Right atrium auricular region (tissue), 2 donors: ENCODE measurements around the gene CFAP210. TPM values are rescaled to one million over a fixed set of nuclear protein-coding genes. Genes with fewer than 3 reads are reported as not detected.

ENCODE experiments used
- DNase-seq: peaks from one replicate; pipeline ENCODE4 v3.0.0-alpha.2; 2019; ENCODE audit warnings: low spot score
- H3K27ac ChIP-seq, 2 donors: fragments of 200-600 bp; sonication (generic); 1 replicate in 1 of 2; 2 replicates in 1 of 2; pipeline ENCODE4 v1.5.1; 2016 to 2019
- H3K27me3 ChIP-seq, 2 donors: fragments of 200-600 bp; sonication (generic); one replicate each; pipeline versions ENCODE4 v1.5.1 to v1.6.0; 2017 to 2019
- H3K36me3 ChIP-seq: fragments of 200-600 bp; sonication (generic); one replicate; pipeline ENCODE4 v1.5.1; 2016
- H3K4me1 ChIP-seq, 2 donors: fragments of 200-600 bp; sonication (generic); one replicate each; pipeline versions ENCODE4 v1.5.1 to v1.6.0; 2017 to 2019
- H3K4me3 ChIP-seq, 2 donors: fragments of 200-600 bp; sonication (generic); 1 replicate in 1 of 2; 2 replicates in 1 of 2; pipeline ENCODE4 v1.5.1; 2017 to 2019; ENCODE audit warnings: mild to moderate bottlenecking in 1 of 2, moderate library complexity in 1 of 2
- H3K9me3 ChIP-seq, 2 donors: fragments of 200-600 bp; sonication (generic); one replicate each; pipeline ENCODE4 v1.5.1; 2019
- CTCF ChIP-seq, 2 donors: fragments of 200-600 bp; sonication (generic); IDR thresholded peaks; one replicate each; pipeline ENCODE4 v1.5.1; 2019; ENCODE audit warnings: antibody characterized with exemption in 2 of 2
- total RNA-seq, 2 donors: library from RNA; depleted of rRNA; stranded (reverse); fragments of >200 nt; gene quantifications; one replicate each; pipeline ENCODE4 v1.1.0, GENCODE V29; 2016

Gene CFAP210
- total RNA-seq, 2 donors from 2014 or later: not detected

GRCh38 chr2:169653636-169654035, 40.6 kb downstream of the CFAP210 start:
- no peaks in the 10 kb centered on the region for H3K4me1 ChIP-seq
- no peaks in the 10 kb centered on the region for H3K9me3 ChIP-seq
- no peak overlapping the region for H3K4me3 ChIP-seq
- no peak for DNase-seq
- TF ChIP-seq CTCF (IDR thresholded peaks at IDR 0.05): no peak
- H3K36me3 ChIP-seq: no peaks in the 10 kb centered on the region
- H3K27me3 ChIP-seq: no peaks in the 10 kb centered on the region
- no peak overlapping the region for H3K27ac ChIP-seq

- Histone ChIP-seq H3K36me3 (no peaks in the 10 kb centered on the region), H3K27ac (no peak overlapping the region), H3K4me1 (no peaks in the 10 kb centered on the region), H3K27me3 (no peaks in the 10 kb centered on the region), H3K4me3 (no peak overlapping the region), H3K9me3 (no peaks in the 10 kb centered on the region)
- no peak for TF ChIP-seq CTCF (IDR thresholded peaks at IDR 0.05)
- no peak for DNase-seq
Measured at GRCh38 chr2:169649278-169649677, 44.9 kb downstream of the CFAP210 start.

- Histone ChIP-seq H3K27ac (no peak overlapping the region), H3K9me3 (no peaks in the 10 kb centered on the region), H3K4me1 (no peaks in the 10 kb centered on the region), H3K36me3 (no peaks in the 10 kb centered on the region), H3K4me3 (no peak overlapping the region), H3K27me3 (no peaks in the 10 kb centered on the region)
- no peak for TF ChIP-seq CTCF (IDR thresholded peaks at IDR 0.05)
- DNase-seq: no peak
Measured at GRCh38 chr2:169647496-169647895, 46.7 kb downstream of the CFAP210 start.

GRCh38 chr2:169644173-169644572, 50.0 kb downstream of the CFAP210 start:
- no peaks in the 10 kb centered on the region for H3K4me1 ChIP-seq
- DNase-seq: no peak
- H3K36me3 ChIP-seq: no peaks in the 10 kb centered on the region
- TF ChIP-seq CTCF (IDR thresholded peaks at IDR 0.05): no peak
- no peaks in the 10 kb centered on the region for H3K9me3 ChIP-seq
- H3K4me3 ChIP-seq: no peak overlapping the region
- no peaks in the 10 kb centered on the region for H3K27me3 ChIP-seq
- H3K27ac ChIP-seq: no peak overlapping the region

GRCh38 chr2:169641464-169641863, 52.7 kb downstream of the CFAP210 start:
- no peak for DNase-seq
- no peaks in the 10 kb centered on the region for H3K9me3 ChIP-seq
- H3K4me3 ChIP-seq: no peak overlapping the region
- no peaks in the 10 kb centered on the region for H3K4me1 ChIP-seq
- H3K27me3 ChIP-seq: no peaks in the 10 kb centered on the region
- no peak for TF ChIP-seq CTCF (IDR thresholded peaks at IDR 0.05)
- peaks cover 13% of the 10 kb centered on the region for H3K36me3 ChIP-seq
- H3K27ac ChIP-seq: no peak overlapping the region

- Histone ChIP-seq H3K36me3 (peaks cover 26% of the 10 kb centered on the region), H3K27me3 (no peaks in the 10 kb centered on the region), H3K27ac (no peak overlapping the region), H3K4me1 (no peaks in the 10 kb centered on the region), H3K9me3 (no peaks in the 10 kb centered on the region), H3K4me3 (no peak overlapping the region)
- no peak for DNase-seq
- TF ChIP-seq CTCF (IDR thresholded peaks at IDR 0.05): no peak
Measured at GRCh38 chr2:169640104-169640503, 54.1 kb downstream of the CFAP210 start.
